Pancreas (tissue), 10 donors: ENCODE measurements around the gene PPP4R3A. TPM values are rescaled to one million over a fixed set of nuclear protein-coding genes. Genes with fewer than 3 reads are reported as not detected.
A peak's percentile ranks its signal among the peaks of the same experiment; 100 is the strongest.

Source experiments
- ATAC-seq, 4 donors: fragments of 200-7000 bp; cut with Tn5 transposase; one replicate each; pipeline versions ENCODE4 v1.8.0 to v1.9.1; 2020; ENCODE audit warnings: mild to moderate bottlenecking in 4 of 4, moderate library complexity in 4 of 4
- DNase-seq, 6 donors: peaks; one replicate each; pipeline ENCODE4 v3.0.0-alpha.2; 2020
- FAIRE-seq: peaks from 2 replicates; lab custom pipeline; 2012; peaks lifted over from hg19 to GRCh38; lab: Jason Lieb, UNC
- H3K27ac ChIP-seq, 4 donors: fragments of 200-600 bp; sonication (generic); 1 replicate in 3 of 4; 2 replicates in 1 of 4; pipeline versions ENCODE4 v1.5.0 to v1.8.0; 2020
- H3K27me3 ChIP-seq, 4 donors: fragments of 200-600 bp; one replicate each; pipeline ENCODE4 v1.8.0; 2021
- H3K36me3 ChIP-seq, 3 donors: fragments of 200-600 bp; sonication (generic) in 1 of 3; one replicate each; pipeline versions ENCODE4 v1.5.0 to v1.8.0; 2020 to 2021
- H3K4me1 ChIP-seq, 3 donors: fragments of 200-600 bp; one replicate each; pipeline ENCODE4 v1.8.0; 2021
- H3K4me3 ChIP-seq, 4 donors: fragments of 200-600 bp; sonication (generic) in 2 of 4; one replicate each; pipeline versions ENCODE4 v1.5.0 to v1.8.0; 2020 to 2021
- H3K9me3 ChIP-seq, 4 donors: fragments of 200-600 bp; one replicate each; pipeline ENCODE4 v1.8.0; 2021
- CTCF ChIP-seq, 4 donors: fragments of 200-600 bp; sonication (generic) in 3 of 4; IDR thresholded peaks; one replicate each; pipeline versions ENCODE4 v1.5.0 to v1.8.0; 2021; ENCODE audit warnings: antibody characterized with exemption in 4 of 4
- WGBS, 2 donors: extraction: QIAGEN DNeasy Blood & Tissue Kit; methylation state at CpG; one replicate each; pipeline ENCODE4 v1.1.7; 2013; 5-methylcytosine and 5-hydroxymethylcytosine counted together
- intact Hi-C, 3 donors: fragments of 100-400 bp; cut with DNase I; formaldehyde crosslinking; loops; one replicate each; pipeline versions ENCODE4 v1.11.1 to v1.14.2; 2022
- polyA plus RNA-seq, 2 donors: library from polyadenylated mRNA; stranded (reverse); fragments of 200-250 nt; gene quantifications; one replicate each; pipeline ENCODE4 v1.2.3, GENCODE V29; 2013
- total RNA-seq, 6 donors: library from RNA; stranded (reverse); fragmentation: NEBNext Ultra II Directional in 4 of 6; extraction: Animal tissue kit (Norgen Biotek cat#: 25700) in 4 of 6; gene quantifications; one replicate each; pipeline versions ENCODE4 v1.2.1 to v1.2.4, GENCODE V29; 2021 to 2023
- donor health status: healthy with polysubstance abuse.
- donor health status: DM: no; HTN: no; CAD: no; lungs with moderate emphysema.
- donor health status: DM: no; HTN: no; CAD: no.
- donor health status: control.
- donor health status: control.
- donor health status: Bipolar disorder and iron deficiency.
- donor health status: DM: yes; HTN: yes; CAD: no.
- donor health status: DM: no; HTN: no; CAD: no.
- donor health status: DM: no; HTN: no; CAD: no.
- donor health status: DM: yes; HTN: yes; CAD: no.

Gene PPP4R3A
- total and polyA plus RNA-seq, 8 donors = 26.2 to 48.4 (median 34.0) TPM

- WGBS, 2 donors = 0% methylated on average over 45 to 71 of the region's 71 CpGs
- Histone ChIP-seq H3K9me3 (no peaks in the 10 kb centered on the region), H3K4me1 (peaks cover 0 to 18% (median 9%) of the 10 kb centered on the region in 3 donors), H3K27ac (peak overlapping the region; percentile 98 to 99 (median 99)), H3K27me3 (no peaks in the 10 kb centered on the region), H3K4me3 (peak overlapping the region; percentile 94 to 97 (median 96)), H3K36me3 (no peaks in the 10 kb centered on the region)
- no peak for TF ChIP-seq CTCF (IDR thresholded peaks at IDR 0.05)
- ATAC-seq (peak; percentile 11 to 38 (median 19)), FAIRE-seq (no peak), DNase-seq (peak; percentile 40 to 87 (median 63))
- intact Hi-C loops = no loop called here
Measured at GRCh38 chr14:91509083-91509877, 830 bp downstream of the PPP4R3A start.

GRCh38 chr14:91508105-91508504 is 2.0 kb downstream of the PPP4R3A start:
- DNase-seq (no peak), ATAC-seq (no peak), FAIRE-seq (no peak)
- Histone ChIP-seq H3K27ac (peak overlapping the region in 1 of 4 donors; percentile 99), H3K27me3 (no peaks in the 10 kb centered on the region), H3K4me1 (peaks cover 0 to 18% (median 9%) of the 10 kb centered on the region in 3 donors), H3K4me3 (peak overlapping the region; percentile 94 to 97 (median 96)), H3K9me3 (no peaks in the 10 kb centered on the region), H3K36me3 (no peaks in the 10 kb centered on the region)
- intact Hi-C loops = no loop called here
- TF ChIP-seq CTCF (IDR thresholded peaks at IDR 0.05) = no peak
- 2 to 3% methylated on average over 2 of the region's 2 CpGs for WGBS, 2 donors

GRCh38 chr14:91506226-91506625 is 3.9 kb downstream of the PPP4R3A start:
- no peak overlapping the region for H3K27ac ChIP-seq
- peak overlapping the region in 1 of 4 donors; percentile 2 for H3K4me3 ChIP-seq
- no peaks in the 10 kb centered on the region for H3K9me3 ChIP-seq
- intact Hi-C loops = no loop called here
- no peaks in the 10 kb centered on the region for H3K36me3 ChIP-seq
- WGBS, 2 donors = 94 to 96% methylated on average over 4 of the region's 4 CpGs
- peaks cover 0 to 18% (median 18%) of the 10 kb centered on the region in 3 donors for H3K4me1 ChIP-seq
- ATAC-seq = no peak
- DNase-seq = no peak
- no peak for TF ChIP-seq CTCF (IDR thresholded peaks at IDR 0.05)
- no peaks in the 10 kb centered on the region for H3K27me3 ChIP-seq
- no peak for FAIRE-seq

- Histone ChIP-seq H3K36me3 (no peaks in the 10 kb centered on the region), H3K4me1 (peaks cover 0 to 20% (median 16%) of the 10 kb centered on the region in 3 donors), H3K27ac (no peak overlapping the region), H3K27me3 (no peaks in the 10 kb centered on the region), H3K4me3 (no peak overlapping the region), H3K9me3 (no peaks in the 10 kb centered on the region)
- ATAC-seq = no peak
- FAIRE-seq = no peak
- DNase-seq = no peak
- TF ChIP-seq CTCF (IDR thresholded peaks at IDR 0.05) = no peak
- intact Hi-C loops = no loop called here
- WGBS, 2 donors = 79 to 87% methylated on average over 4 of the region's 4 CpGs
Measured at GRCh38 chr14:91503000-91503504, 7.1 kb downstream of the PPP4R3A start.
